ENCODE measurements around the gene COL5A3.

DNA sequence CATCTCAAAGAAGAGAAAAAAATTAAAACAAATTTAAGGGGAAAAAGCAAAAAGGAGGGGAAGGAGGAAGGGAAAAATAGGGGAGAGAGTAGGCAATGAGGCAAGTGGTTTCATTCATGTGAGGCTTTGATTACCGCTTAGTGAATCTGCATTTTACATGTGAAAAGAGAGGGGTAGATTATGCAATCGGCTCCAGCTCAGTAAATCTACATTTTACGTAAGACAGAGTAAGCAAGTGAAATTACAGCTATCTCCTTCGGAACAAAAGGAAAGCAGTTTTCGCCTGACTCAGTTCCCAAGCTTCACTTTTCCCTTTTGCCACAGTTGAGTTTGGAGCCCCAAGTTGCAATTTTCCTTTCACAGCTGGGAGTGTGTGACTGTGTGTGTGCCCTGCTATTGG, 58.0 kb downstream of the COL5A3 start:
- TF ChIP-seq, protein P1, sequence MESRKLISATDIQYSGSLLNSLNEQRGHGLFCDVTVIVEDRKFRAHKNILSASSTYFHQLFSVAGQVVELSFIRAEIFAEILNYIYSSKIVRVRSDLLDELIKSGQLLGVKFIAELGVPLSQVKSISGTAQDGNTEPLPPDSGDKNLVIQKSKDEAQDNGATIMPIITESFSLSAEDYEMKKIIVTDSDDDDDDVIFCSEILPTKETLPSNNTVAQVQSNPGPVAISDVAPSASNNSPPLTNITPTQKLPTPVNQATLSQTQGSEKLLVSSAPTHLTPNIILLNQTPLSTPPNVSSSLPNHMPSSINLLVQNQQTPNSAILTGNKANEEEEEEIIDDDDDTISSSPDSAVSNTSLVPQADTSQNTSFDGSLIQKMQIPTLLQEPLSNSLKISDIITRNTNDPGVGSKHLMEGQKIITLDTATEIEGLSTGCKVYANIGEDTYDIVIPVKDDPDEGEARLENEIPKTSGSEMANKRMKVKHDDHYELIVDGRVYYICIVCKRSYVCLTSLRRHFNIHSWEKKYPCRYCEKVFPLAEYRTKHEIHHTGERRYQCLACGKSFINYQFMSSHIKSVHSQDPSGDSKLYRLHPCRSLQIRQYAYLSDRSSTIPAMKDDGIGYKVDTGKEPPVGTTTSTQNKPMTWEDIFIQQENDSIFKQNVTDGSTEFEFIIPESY (IDR thresholded peaks at IDR 0.05): no peak
- TF ChIP-seq YY1 (IDR thresholded peaks at IDR 0.05) (no peak), EGR1 (IDR thresholded peaks at IDR 0.05; ENCODE audit: low read depth in 2 of 2) (no peak), NR2F2 (IDR thresholded peaks at IDR 0.05) (no peak), RAD21 (IDR thresholded peaks at IDR 0.05) (no peak), TAF1 (conservative IDR thresholded peaks at IDR 0.05) (no peak)
- TF ChIP-seq, protein P2, sequence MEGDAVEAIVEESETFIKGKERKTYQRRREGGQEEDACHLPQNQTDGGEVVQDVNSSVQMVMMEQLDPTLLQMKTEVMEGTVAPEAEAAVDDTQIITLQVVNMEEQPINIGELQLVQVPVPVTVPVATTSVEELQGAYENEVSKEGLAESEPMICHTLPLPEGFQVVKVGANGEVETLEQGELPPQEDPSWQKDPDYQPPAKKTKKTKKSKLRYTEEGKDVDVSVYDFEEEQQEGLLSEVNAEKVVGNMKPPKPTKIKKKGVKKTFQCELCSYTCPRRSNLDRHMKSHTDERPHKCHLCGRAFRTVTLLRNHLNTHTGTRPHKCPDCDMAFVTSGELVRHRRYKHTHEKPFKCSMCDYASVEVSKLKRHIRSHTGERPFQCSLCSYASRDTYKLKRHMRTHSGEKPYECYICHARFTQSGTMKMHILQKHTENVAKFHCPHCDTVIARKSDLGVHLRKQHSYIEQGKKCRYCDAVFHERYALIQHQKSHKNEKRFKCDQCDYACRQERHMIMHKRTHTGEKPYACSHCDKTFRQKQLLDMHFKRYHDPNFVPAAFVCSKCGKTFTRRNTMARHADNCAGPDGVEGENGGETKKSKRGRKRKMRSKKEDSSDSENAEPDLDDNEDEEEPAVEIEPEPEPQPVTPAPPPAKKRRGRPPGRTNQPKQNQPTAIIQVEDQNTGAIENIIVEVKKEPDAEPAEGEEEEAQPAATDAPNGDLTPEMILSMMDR (IDR thresholded peaks at IDR 0.05; ENCODE audit: low read depth, low read length, missing input control): no peak
- TF ChIP-seq, protein P3, sequence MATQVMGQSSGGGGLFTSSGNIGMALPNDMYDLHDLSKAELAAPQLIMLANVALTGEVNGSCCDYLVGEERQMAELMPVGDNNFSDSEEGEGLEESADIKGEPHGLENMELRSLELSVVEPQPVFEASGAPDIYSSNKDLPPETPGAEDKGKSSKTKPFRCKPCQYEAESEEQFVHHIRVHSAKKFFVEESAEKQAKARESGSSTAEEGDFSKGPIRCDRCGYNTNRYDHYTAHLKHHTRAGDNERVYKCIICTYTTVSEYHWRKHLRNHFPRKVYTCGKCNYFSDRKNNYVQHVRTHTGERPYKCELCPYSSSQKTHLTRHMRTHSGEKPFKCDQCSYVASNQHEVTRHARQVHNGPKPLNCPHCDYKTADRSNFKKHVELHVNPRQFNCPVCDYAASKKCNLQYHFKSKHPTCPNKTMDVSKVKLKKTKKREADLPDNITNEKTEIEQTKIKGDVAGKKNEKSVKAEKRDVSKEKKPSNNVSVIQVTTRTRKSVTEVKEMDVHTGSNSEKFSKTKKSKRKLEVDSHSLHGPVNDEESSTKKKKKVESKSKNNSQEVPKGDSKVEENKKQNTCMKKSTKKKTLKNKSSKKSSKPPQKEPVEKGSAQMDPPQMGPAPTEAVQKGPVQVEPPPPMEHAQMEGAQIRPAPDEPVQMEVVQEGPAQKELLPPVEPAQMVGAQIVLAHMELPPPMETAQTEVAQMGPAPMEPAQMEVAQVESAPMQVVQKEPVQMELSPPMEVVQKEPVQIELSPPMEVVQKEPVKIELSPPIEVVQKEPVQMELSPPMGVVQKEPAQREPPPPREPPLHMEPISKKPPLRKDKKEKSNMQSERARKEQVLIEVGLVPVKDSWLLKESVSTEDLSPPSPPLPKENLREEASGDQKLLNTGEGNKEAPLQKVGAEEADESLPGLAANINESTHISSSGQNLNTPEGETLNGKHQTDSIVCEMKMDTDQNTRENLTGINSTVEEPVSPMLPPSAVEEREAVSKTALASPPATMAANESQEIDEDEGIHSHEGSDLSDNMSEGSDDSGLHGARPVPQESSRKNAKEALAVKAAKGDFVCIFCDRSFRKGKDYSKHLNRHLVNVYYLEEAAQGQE (IDR thresholded peaks at IDR 0.05): no peak
